ENCODE data around the gene PLCL2. TPM values are rescaled to one million over a fixed set of nuclear protein-coding genes. Genes with fewer than 3 reads are reported as not detected.
A peak's percentile ranks its signal among the peaks of the same experiment; 100 is the strongest.

The PLCL2 gene
- polyA plus RNA-seq, 1 donor from 2014 or later: 43.4 TPM

GRCh38 chr3:17047162-17047561 lies 162.4 kb downstream of the PLCL2 start:
- H3K9me3 Mint-ChIP-seq: peaks cover 0 to 8% (median 4%) of the 10 kb centered on the region in 3 donors
- no peak overlapping the region for H3K4me3 Mint-ChIP-seq
- no peak overlapping the region for H3K27ac Mint-ChIP-seq
- H3K36me3 Mint-ChIP-seq: peaks cover 32% of the 10 kb centered on the region
- H3K27me3 Mint-ChIP-seq: no peaks in the 10 kb centered on the region
- peaks cover 4 to 13% (median 6%) of the 10 kb centered on the region in 3 donors for H3K4me1 Mint-ChIP-seq

- H3K36me3 Mint-ChIP-seq: peaks cover 32% of the 10 kb centered on the region
- no peak overlapping the region for H3K4me3 Mint-ChIP-seq
- H3K27me3 Mint-ChIP-seq: no peaks in the 10 kb centered on the region
- no peak overlapping the region for H3K27ac Mint-ChIP-seq
- peaks cover 0 to 8% (median 4%) of the 10 kb centered on the region in 3 donors for H3K9me3 Mint-ChIP-seq
- peaks cover 4 to 15% (median 6%) of the 10 kb centered on the region in 3 donors for H3K4me1 Mint-ChIP-seq
Observed at GRCh38 chr3:17047894-17048293, 163.1 kb downstream of the PLCL2 start.

GRCh38 chr3:17050071-17050470 lies 165.3 kb downstream of the PLCL2 start:
- Mint-ChIP-seq H3K27me3 (no peaks in the 10 kb centered on the region), H3K27ac (no peak overlapping the region), H3K4me1 (peaks cover 4 to 22% (median 12%) of the 10 kb centered on the region in 3 donors), H3K4me3 (no peak overlapping the region), H3K9me3 (peaks cover 3 to 8% (median 4%) of the 10 kb centered on the region in 3 donors), H3K36me3 (peaks cover 32% of the 10 kb centered on the region)

GRCh38 chr3:17050506-17050905 lies 165.8 kb downstream of the PLCL2 start:
- H3K27ac Mint-ChIP-seq: no peak overlapping the region
- H3K4me3 Mint-ChIP-seq: no peak overlapping the region
- H3K4me1 Mint-ChIP-seq: peaks cover 4 to 22% (median 10%) of the 10 kb centered on the region in 3 donors
- H3K27me3 Mint-ChIP-seq: no peaks in the 10 kb centered on the region
- H3K9me3 Mint-ChIP-seq: peaks cover 3 to 8% (median 4%) of the 10 kb centered on the region in 3 donors
- peaks cover 30% of the 10 kb centered on the region for H3K36me3 Mint-ChIP-seq

- H3K36me3 Mint-ChIP-seq: peaks cover 15% of the 10 kb centered on the region
- H3K4me3 Mint-ChIP-seq: no peak overlapping the region
- H3K9me3 Mint-ChIP-seq: peaks cover 3 to 8% (median 4%) of the 10 kb centered on the region in 3 donors
- peaks cover 6 to 22% (median 10%) of the 10 kb centered on the region in 3 donors for H3K4me1 Mint-ChIP-seq
- H3K27me3 Mint-ChIP-seq: no peaks in the 10 kb centered on the region
- H3K27ac Mint-ChIP-seq: peak overlapping the region in 1 of 3 donors; percentile 14
Observed at GRCh38 chr3:17052363-17052762, 167.6 kb downstream of the PLCL2 start.

- H3K4me3 Mint-ChIP-seq: no peak overlapping the region
Observed at GRCh38 chr3:17054301-17054981, 169.7 kb downstream of the PLCL2 start.

GRCh38 chr3:17054982-17055343 lies 170.2 kb downstream of the PLCL2 start:
- Mint-ChIP-seq H3K4me3 (no peak overlapping the region), H3K9me3 (peaks cover 0 to 5% (median 3%) of the 10 kb centered on the region in 3 donors), H3K27ac (no peak overlapping the region), H3K4me1 (peaks cover 11 to 22% (median 14%) of the 10 kb centered on the region in 3 donors), H3K36me3 (peaks cover 15% of the 10 kb centered on the region), H3K27me3 (no peaks in the 10 kb centered on the region)

More at GRCh38 chr3:17054301-17054981, 169.7 kb downstream of the PLCL2 start:
- Mint-ChIP-seq H3K27ac (no peak overlapping the region), H3K4me1 (peaks cover 8 to 22% (median 10%) of the 10 kb centered on the region in 3 donors), H3K9me3 (peaks cover 0 to 5% (median 3%) of the 10 kb centered on the region in 3 donors), H3K36me3 (peaks cover 15% of the 10 kb centered on the region), H3K27me3 (no peaks in the 10 kb centered on the region)

GRCh38 chr3:17055374-17056276 lies 170.9 kb downstream of the PLCL2 start:
- Mint-ChIP-seq H3K4me1 (peaks cover 11 to 19% (median 14%) of the 10 kb centered on the region in 3 donors), H3K36me3 (peaks cover 10% of the 10 kb centered on the region), H3K27me3 (no peaks in the 10 kb centered on the region), H3K27ac (peak overlapping the region in 1 of 3 donors; percentile 36), H3K9me3 (peaks cover 0 to 3% (median 3%) of the 10 kb centered on the region in 3 donors), H3K4me3 (peak overlapping the region in 1 of 4 donors; percentile 48)

- H3K27me3 Mint-ChIP-seq: no peaks in the 10 kb centered on the region
- H3K9me3 Mint-ChIP-seq: peaks cover 0 to 3% (median 0%) of the 10 kb centered on the region in 3 donors
- H3K27ac Mint-ChIP-seq: no peak overlapping the region
- H3K4me3 Mint-ChIP-seq: no peak overlapping the region
- H3K4me1 Mint-ChIP-seq: peaks cover 7 to 11% (median 9%) of the 10 kb centered on the region in 3 donors
- H3K36me3 Mint-ChIP-seq: peaks cover 8% of the 10 kb centered on the region
Observed at GRCh38 chr3:17057321-17057720, 172.6 kb downstream of the PLCL2 start.

- H3K9me3 Mint-ChIP-seq: no peaks in the 10 kb centered on the region
- peaks cover 0 to 11% (median 5%) of the 10 kb centered on the region in 3 donors for H3K4me1 Mint-ChIP-seq
- no peak overlapping the region for H3K4me3 Mint-ChIP-seq
- H3K27me3 Mint-ChIP-seq: no peaks in the 10 kb centered on the region
- H3K27ac Mint-ChIP-seq: no peak overlapping the region
- peaks cover 13% of the 10 kb centered on the region for H3K36me3 Mint-ChIP-seq
Observed at GRCh38 chr3:17059989-17060550, 175.3 kb downstream of the PLCL2 start.

- Mint-ChIP-seq H3K9me3 (no peaks in the 10 kb centered on the region), H3K4me3 (no peak overlapping the region), H3K27ac (no peak overlapping the region), H3K36me3 (peaks cover 15% of the 10 kb centered on the region), H3K4me1 (peaks cover 0 to 9% (median 5%) of the 10 kb centered on the region in 3 donors), H3K27me3 (no peaks in the 10 kb centered on the region)
Observed at GRCh38 chr3:17061005-17061404, 176.2 kb downstream of the PLCL2 start.

- no peak overlapping the region for H3K27ac Mint-ChIP-seq
- H3K4me1 Mint-ChIP-seq: peaks cover 0 to 5% (median 5%) of the 10 kb centered on the region in 3 donors
- H3K4me3 Mint-ChIP-seq: no peak overlapping the region
- H3K27me3 Mint-ChIP-seq: no peaks in the 10 kb centered on the region
- H3K36me3 Mint-ChIP-seq: peaks cover 16% of the 10 kb centered on the region
- no peaks in the 10 kb centered on the region for H3K9me3 Mint-ChIP-seq
Observed at GRCh38 chr3:17062736-17063135, 178.0 kb downstream of the PLCL2 start.

GRCh38 chr3:17063596-17063995 lies 178.8 kb downstream of the PLCL2 start:
- Mint-ChIP-seq H3K9me3 (no peaks in the 10 kb centered on the region), H3K4me1 (peaks cover 0 to 5% (median 5%) of the 10 kb centered on the region in 3 donors), H3K27me3 (no peaks in the 10 kb centered on the region), H3K36me3 (peaks cover 19% of the 10 kb centered on the region), H3K27ac (no peak overlapping the region), H3K4me3 (no peak overlapping the region)

- Mint-ChIP-seq H3K4me1 (peaks cover 0 to 2% (median 0%) of the 10 kb centered on the region in 3 donors), H3K27me3 (no peaks in the 10 kb centered on the region), H3K9me3 (no peaks in the 10 kb centered on the region), H3K36me3 (peaks cover 20% of the 10 kb centered on the region), H3K4me3 (no peak overlapping the region), H3K27ac (peak overlapping the region in 2 of 3 donors; percentile 3 to 28)
Observed at GRCh38 chr3:17065315-17065714, 180.6 kb downstream of the PLCL2 start.

GRCh38 chr3:17065881-17066280 lies 181.1 kb downstream of the PLCL2 start:
- Mint-ChIP-seq H3K36me3 (peaks cover 24% of the 10 kb centered on the region), H3K4me1 (peaks cover 0 to 2% (median 0%) of the 10 kb centered on the region in 3 donors), H3K27ac (no peak overlapping the region), H3K4me3 (no peak overlapping the region), H3K9me3 (no peaks in the 10 kb centered on the region), H3K27me3 (no peaks in the 10 kb centered on the region)

Measured in IgD-negative memory B cell (primary cell).